Measurements from ENCODE around the gene GPR152. TPM values are rescaled to one million over a fixed set of nuclear protein-coding genes. Genes with fewer than 3 reads are reported as not detected.

The GPR152 gene
- total RNA-seq, 2 donors from 2014 or later, result not detected

DNA sequence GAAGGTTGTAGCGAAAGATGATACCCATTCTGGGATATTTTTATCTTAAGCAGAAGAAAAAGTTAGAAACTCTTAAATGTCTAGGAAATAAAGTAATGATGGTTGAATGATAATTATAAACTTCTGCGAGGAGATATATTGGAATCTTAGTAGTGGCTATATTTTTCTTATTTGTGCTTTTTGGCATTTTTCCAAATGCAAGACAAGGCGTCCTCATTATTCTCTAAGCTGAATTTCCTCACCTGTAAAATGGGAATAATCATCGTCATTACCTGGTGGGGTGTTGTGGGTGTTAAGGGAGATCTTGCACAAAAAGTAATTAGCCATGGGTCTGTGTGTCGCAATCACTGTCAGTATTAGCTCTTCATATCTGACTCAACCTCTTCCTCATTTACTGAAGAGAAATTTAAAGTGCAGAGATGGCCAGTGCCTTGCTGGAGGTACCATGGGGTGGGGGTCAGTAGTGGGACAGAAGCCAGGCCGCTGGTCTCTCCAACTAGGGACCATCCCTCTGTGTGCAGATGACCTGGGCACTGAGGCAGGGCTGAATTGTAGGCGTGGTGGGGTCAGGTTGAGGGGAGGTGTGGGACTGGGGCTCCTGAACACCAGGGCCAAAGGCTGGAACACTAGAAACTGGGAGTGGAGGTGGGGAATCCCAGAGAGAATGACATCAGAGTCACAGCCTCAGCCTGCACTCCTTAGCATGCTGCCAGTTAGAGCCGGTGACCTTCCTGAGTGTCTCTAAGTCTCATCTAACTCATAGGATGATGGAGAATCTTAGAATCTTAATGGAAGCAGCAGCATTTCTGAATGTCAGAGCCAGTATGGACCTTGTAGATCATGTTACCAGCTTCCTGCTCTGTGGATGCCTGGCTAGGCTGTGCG is 48.5 kb upstream of the GPR152 start:
- no peak overlapping the region for H3K4me3 Mint-ChIP-seq
- H3K27me3 ChIP-seq (ENCODE audit: control insufficient read depth, insufficient read depth, low read length, poor library complexity, severe bottlenecking), result no peaks in the 10 kb centered on the region
- no peak overlapping the region for H3K27ac ChIP-seq (ENCODE audit: low read depth, low read length)
- H3K36me3 ChIP-seq (ENCODE audit: control insufficient read depth, insufficient read depth, low read length), result peaks cover 27% of the 10 kb centered on the region
- no peak for DNase-seq
- H3K9ac ChIP-seq (ENCODE audit: extremely low read depth, low read length, poor library complexity, severe bottlenecking), result no peak overlapping the region
- H3K36me3 Mint-ChIP-seq (ENCODE audit: low read depth), result peaks cover 23% of the 10 kb centered on the region
- TF ChIP-seq, protein P1, sequence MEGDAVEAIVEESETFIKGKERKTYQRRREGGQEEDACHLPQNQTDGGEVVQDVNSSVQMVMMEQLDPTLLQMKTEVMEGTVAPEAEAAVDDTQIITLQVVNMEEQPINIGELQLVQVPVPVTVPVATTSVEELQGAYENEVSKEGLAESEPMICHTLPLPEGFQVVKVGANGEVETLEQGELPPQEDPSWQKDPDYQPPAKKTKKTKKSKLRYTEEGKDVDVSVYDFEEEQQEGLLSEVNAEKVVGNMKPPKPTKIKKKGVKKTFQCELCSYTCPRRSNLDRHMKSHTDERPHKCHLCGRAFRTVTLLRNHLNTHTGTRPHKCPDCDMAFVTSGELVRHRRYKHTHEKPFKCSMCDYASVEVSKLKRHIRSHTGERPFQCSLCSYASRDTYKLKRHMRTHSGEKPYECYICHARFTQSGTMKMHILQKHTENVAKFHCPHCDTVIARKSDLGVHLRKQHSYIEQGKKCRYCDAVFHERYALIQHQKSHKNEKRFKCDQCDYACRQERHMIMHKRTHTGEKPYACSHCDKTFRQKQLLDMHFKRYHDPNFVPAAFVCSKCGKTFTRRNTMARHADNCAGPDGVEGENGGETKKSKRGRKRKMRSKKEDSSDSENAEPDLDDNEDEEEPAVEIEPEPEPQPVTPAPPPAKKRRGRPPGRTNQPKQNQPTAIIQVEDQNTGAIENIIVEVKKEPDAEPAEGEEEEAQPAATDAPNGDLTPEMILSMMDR (conservative IDR thresholded peaks at IDR 0.05), result no peak
- H3K4me1 ChIP-seq (ENCODE audit: control insufficient read depth, insufficient read depth, low read length), result peaks cover 8% of the 10 kb centered on the region
- H3K9me3 Mint-ChIP-seq, result no peaks in the 10 kb centered on the region
- 93 to 98% methylated on average over 6 to 9 of the region's 9 CpGs for whole genome bisulfite sequencing, 2 experiments (ENCODE audit: insufficient coverage in 1 of 2, insufficient read length in 1 of 2)
- H3K4me1 Mint-ChIP-seq, result peaks cover 5% of the 10 kb centered on the region
- peaks cover 4% of the 10 kb centered on the region for H3K27me3 Mint-ChIP-seq (ENCODE audit: insufficient read depth)
- H3K9me3 ChIP-seq (ENCODE audit: control insufficient read depth, low read length), result no peaks in the 10 kb centered on the region
- no peak overlapping the region for H3K4me3 ChIP-seq (ENCODE audit: low read length)
- H3K27ac Mint-ChIP-seq, result no peak overlapping the region

DNA sequence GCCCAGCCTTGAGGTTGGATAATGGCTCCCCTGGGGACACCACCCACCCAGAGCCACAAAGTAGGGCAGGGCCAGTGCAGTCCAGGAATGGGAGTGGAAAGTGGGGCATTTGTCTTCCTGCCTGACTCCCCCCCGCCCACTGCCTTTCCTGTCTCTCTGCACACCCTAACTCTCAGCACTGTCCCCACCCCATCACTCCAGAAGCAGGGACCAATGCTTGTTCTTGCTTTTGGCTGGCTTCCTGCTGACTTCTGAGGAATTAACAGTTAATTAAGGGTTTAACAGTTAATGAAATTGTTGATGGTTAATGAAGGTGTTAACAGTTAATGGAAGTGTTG is 47.9 kb upstream of the GPR152 start:
- H3K27me3 Mint-ChIP-seq (ENCODE audit: insufficient read depth), result peaks cover 4% of the 10 kb centered on the region
- DNase-seq, result no peak
- no peaks in the 10 kb centered on the region for H3K9me3 ChIP-seq (ENCODE audit: control insufficient read depth, low read length)
- peaks cover 28% of the 10 kb centered on the region for H3K36me3 Mint-ChIP-seq (ENCODE audit: low read depth)
- H3K27ac ChIP-seq (ENCODE audit: low read depth, low read length), result no peak overlapping the region
- no peak overlapping the region for H3K4me3 Mint-ChIP-seq
- peaks cover 2% of the 10 kb centered on the region for H3K4me1 ChIP-seq (ENCODE audit: control insufficient read depth, insufficient read depth, low read length)
- WGBS, 2 experiments (ENCODE audit: insufficient coverage in 1 of 2, insufficient read length in 1 of 2), result 83% methylated on average over 1 of the region's 1 CpG; no CpG with 5 or more reads in 1 of the 2 experiments
- H3K27ac Mint-ChIP-seq, result no peak overlapping the region
- TF ChIP-seq, protein P1 (conservative IDR thresholded peaks at IDR 0.05), result no peak
- peaks cover 4% of the 10 kb centered on the region for H3K4me1 Mint-ChIP-seq
- H3K9me3 Mint-ChIP-seq, result no peaks in the 10 kb centered on the region
- H3K4me3 ChIP-seq (ENCODE audit: low read length), result no peak overlapping the region
- H3K9ac ChIP-seq (ENCODE audit: extremely low read depth, low read length, poor library complexity, severe bottlenecking), result no peak overlapping the region
- no peaks in the 10 kb centered on the region for H3K27me3 ChIP-seq (ENCODE audit: control insufficient read depth, insufficient read depth, low read length, poor library complexity, severe bottlenecking)
- peaks cover 27% of the 10 kb centered on the region for H3K36me3 ChIP-seq (ENCODE audit: control insufficient read depth, insufficient read depth, low read length)

DNA sequence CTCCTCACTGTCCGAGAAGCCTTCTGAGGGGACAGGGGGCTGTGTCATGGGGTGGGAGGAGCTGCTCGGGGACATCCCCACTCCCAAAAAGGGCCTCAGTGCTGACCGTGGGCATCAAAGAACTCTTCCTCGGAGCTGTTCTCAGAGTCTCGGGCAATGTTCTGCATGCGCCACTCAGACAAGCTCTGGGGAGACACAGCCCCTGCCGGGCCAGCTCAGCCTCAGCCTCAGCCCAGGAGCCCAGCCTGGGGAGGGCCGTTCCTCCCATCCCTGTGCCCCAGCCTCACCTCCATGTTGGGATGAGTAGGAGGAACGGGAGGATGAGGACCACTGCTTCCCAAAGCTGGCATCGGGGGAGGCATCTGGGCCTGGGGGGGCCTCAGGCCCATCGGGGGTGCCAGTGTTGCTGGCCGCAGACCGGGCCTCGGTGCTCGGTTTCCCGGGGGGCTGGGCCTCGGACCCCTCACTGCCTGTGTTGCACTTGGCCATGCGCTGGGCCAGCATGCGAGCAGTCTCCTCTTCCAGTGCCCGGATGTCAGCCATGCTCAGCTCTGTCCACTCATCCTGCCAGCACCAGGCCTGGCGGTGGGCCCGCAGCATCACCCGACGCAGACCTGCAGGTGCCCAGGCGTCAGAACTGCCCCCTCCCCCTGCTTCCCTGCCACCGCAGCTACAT is 47.4 kb upstream of the GPR152 start:
- peaks cover 4% of the 10 kb centered on the region for H3K27me3 Mint-ChIP-seq (ENCODE audit: insufficient read depth)
- Histone ChIP-seq H3K27me3 (ENCODE audit: control insufficient read depth, insufficient read depth, low read length, poor library complexity, severe bottlenecking) (no peaks in the 10 kb centered on the region), H3K36me3 (ENCODE audit: control insufficient read depth, insufficient read depth, low read length) (peaks cover 27% of the 10 kb centered on the region), H3K4me3 (ENCODE audit: low read length) (no peak overlapping the region), H3K9me3 (ENCODE audit: control insufficient read depth, low read length) (no peaks in the 10 kb centered on the region), H3K4me1 (ENCODE audit: control insufficient read depth, insufficient read depth, low read length) (no peaks in the 10 kb centered on the region), H3K27ac (ENCODE audit: low read depth, low read length) (no peak overlapping the region), H3K9ac (ENCODE audit: extremely low read depth, low read length, poor library complexity, severe bottlenecking) (no peak overlapping the region)
- H3K4me1 Mint-ChIP-seq, result peaks cover 3% of the 10 kb centered on the region
- no peak overlapping the region for H3K4me3 Mint-ChIP-seq
- H3K9me3 Mint-ChIP-seq, result no peaks in the 10 kb centered on the region
- TF ChIP-seq, protein P1 (conservative IDR thresholded peaks at IDR 0.05), result no peak
- no peak for DNase-seq
- peaks cover 28% of the 10 kb centered on the region for H3K36me3 Mint-ChIP-seq (ENCODE audit: low read depth)
- WGBS, 2 experiments (ENCODE audit: insufficient coverage in 1 of 2, insufficient read length in 1 of 2), result 95 to 100% methylated on average over 14 to 26 of the region's 26 CpGs
- H3K27ac Mint-ChIP-seq, result no peak overlapping the region

Measured in endodermal cell (in vitro differentiated cells).